Thoracic aorta (tissue), 2 donors: ENCODE measurements around the gene ARAP2. TPM values are rescaled to one million over a fixed set of nuclear protein-coding genes. Genes with fewer than 3 reads are reported as not detected.

Source experiments
- ATAC-seq: fragments of 150-250 bp; one replicate; pipeline ENCODE4 v1.8.0; 2017; ENCODE audit warnings: low read depth; ENCODE audit not compliant: insufficient number of reproducible peaks, low FRiP score
- DNase-seq: peaks from one replicate; pipeline ENCODE4 v3.0.0-alpha.2; 2020; ENCODE audit warnings: low spot score
- H3K27ac ChIP-seq, 2 donors: fragments of 200-600 bp; sonication (generic); 1 replicate in 1 of 2; 2 replicates in 1 of 2; pipeline ENCODE4 v1.5.1; 2016; ENCODE audit warnings: mild to moderate bottlenecking in 2 of 2, moderate library complexity in 2 of 2
- H3K27me3 ChIP-seq: fragments of 200-600 bp; sonication (generic); replicated peaks from 2 replicates; pipeline ENCODE4 v1.6.0; 2016; ENCODE audit warnings: mild to moderate bottlenecking; ENCODE audit not compliant: insufficient read depth
- H3K36me3 ChIP-seq: fragments of 200-600 bp; sonication (generic); one replicate; pipeline ENCODE4 v1.5.1; 2016
- H3K4me1 ChIP-seq, 2 donors: fragments of 200-600 bp; sonication (generic); 1 replicate in 1 of 2; 2 replicates in 1 of 2; pipeline versions ENCODE4 v1.5.1 to v1.6.0; 2016; ENCODE audit warnings: low read depth in 2 of 2, mild to moderate bottlenecking in 1 of 2; ENCODE audit not compliant: control insufficient read depth in 1 of 2
- H3K4me3 ChIP-seq: fragments of 200-600 bp; sonication (generic); 2 replicates; pipeline ENCODE4 v1.5.1; 2016; ENCODE audit warnings: mild to moderate bottlenecking
- H3K9me3 ChIP-seq: fragments of 200-600 bp; sonication (generic); 2 replicates; pipeline ENCODE4 v1.5.1; 2016
- CTCF ChIP-seq: fragments of 200-600 bp; sonication (generic); IDR thresholded peaks from one replicate; pipeline ENCODE4 v1.5.1; 2019; ENCODE audit warnings: antibody characterized with exemption
- total RNA-seq, 2 donors: library from RNA; depleted of rRNA; stranded (reverse); fragments of >200 nt; gene quantifications; one replicate each; pipeline versions ENCODE4 v1.1.0 to v1.2.3, GENCODE V29; 2016

Gene ARAP2
- total RNA-seq, 2 donors from 2014 or later: 8.3 to 25.3 TPM

DNA sequence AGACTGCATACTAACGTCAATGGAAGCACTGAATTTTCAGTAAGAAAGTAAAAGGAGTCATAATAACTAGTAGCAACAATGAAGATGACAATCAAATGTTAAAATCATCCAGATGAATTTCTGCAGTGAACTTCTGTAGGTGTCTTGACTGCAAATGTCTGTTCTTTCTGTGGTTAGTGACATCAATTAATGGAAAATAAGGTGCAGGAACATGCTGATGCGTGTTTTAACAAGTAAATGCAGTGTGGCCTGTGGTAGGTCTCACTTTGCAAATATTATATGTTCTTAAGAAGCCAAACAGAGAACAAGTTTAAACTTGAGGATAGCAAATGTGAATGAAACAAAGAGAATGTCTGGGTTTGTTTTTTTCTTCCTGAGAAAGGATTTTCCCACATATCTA is 34.5 kb upstream of the ARAP2 start:
- H3K27ac ChIP-seq: no peak overlapping the region
- DNase-seq: no peak
- ATAC-seq: no peak
- no peaks in the 10 kb centered on the region for H3K9me3 ChIP-seq
- H3K4me3 ChIP-seq: no peak overlapping the region
- H3K36me3 ChIP-seq: no peaks in the 10 kb centered on the region
- no peak for TF ChIP-seq CTCF
- H3K27me3 ChIP-seq: no peaks in the 10 kb centered on the region
- no peaks in the 10 kb centered on the region for H3K4me1 ChIP-seq

DNA sequence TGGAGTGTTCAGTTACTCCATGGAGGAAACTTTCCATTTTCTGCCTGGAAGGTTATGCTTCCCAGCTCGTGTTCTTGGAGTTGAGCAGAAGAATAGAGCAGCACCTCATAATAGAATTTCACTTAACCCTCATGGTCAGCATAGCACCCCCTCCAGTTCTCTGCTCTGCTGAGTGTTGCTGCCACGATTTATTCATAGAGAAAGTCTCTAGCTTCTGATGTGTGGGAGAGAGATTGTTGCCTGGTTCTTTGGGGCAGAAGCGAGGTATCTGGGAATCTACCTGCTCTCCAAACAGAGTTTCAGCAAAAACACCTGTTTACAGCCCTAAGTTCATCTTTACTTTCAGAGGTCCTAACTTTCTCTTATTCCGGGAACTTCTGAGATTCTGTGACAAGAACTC is 33.2 kb upstream of the ARAP2 start:
- no peak overlapping the region for H3K4me3 ChIP-seq

DNA sequence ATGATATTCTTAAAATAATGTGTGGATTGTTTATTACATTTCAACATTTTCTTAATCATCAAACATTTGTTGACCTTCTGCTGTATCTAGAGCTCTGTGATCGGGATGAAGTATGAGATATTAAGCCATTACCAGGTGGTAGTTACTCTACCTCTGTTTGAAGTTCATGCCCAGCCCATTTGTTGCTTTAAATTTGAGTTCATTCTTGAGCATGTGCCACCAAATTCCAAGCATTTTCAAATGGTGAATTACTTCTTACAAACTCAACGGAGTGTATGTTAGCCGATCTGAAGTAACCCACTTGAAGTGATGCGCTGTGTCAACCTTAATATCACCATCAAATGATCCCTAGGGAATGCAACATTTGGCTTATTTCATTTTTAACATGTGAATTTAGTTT is 29.8 kb upstream of the ARAP2 start:
- ATAC-seq: no peak

More for the DNA sequence above, 33.2 kb upstream of the ARAP2 start:
- DNase-seq: no peak
- H3K9me3 ChIP-seq: no peaks in the 10 kb centered on the region
- ATAC-seq: no peak
- H3K27ac ChIP-seq: no peak overlapping the region
- H3K4me1 ChIP-seq: no peaks in the 10 kb centered on the region
- H3K27me3 ChIP-seq: no peaks in the 10 kb centered on the region
- no peak for TF ChIP-seq CTCF
- H3K36me3 ChIP-seq: no peaks in the 10 kb centered on the region

GRCh38 chr4:36273276-36273675 is 29.0 kb upstream of the ARAP2 start:
- H3K9me3 ChIP-seq: no peaks in the 10 kb centered on the region
- no peaks in the 10 kb centered on the region for H3K4me1 ChIP-seq
- no peaks in the 10 kb centered on the region for H3K27me3 ChIP-seq
- H3K4me3 ChIP-seq: no peak overlapping the region
- no peaks in the 10 kb centered on the region for H3K36me3 ChIP-seq
- no peak for TF ChIP-seq CTCF
- ATAC-seq (no peak), DNase-seq (no peak)
- no peak overlapping the region for H3K27ac ChIP-seq

More for the DNA sequence above, 29.8 kb upstream of the ARAP2 start:
- Histone ChIP-seq H3K27ac (no peak overlapping the region), H3K4me1 (no peaks in the 10 kb centered on the region), H3K36me3 (no peaks in the 10 kb centered on the region), H3K4me3 (no peak overlapping the region), H3K9me3 (no peaks in the 10 kb centered on the region), H3K27me3 (no peaks in the 10 kb centered on the region)
- TF ChIP-seq CTCF: no peak
- no peak for DNase-seq

GRCh38 chr4:36269533-36270173 is 25.3 kb upstream of the ARAP2 start:
- ATAC-seq: no peak
- H3K4me1 ChIP-seq: no peaks in the 10 kb centered on the region
- H3K27me3 ChIP-seq: no peaks in the 10 kb centered on the region
- TF ChIP-seq CTCF: no peak
- no peaks in the 10 kb centered on the region for H3K9me3 ChIP-seq
- DNase-seq: no peak
- H3K4me3 ChIP-seq: no peak overlapping the region
- no peak overlapping the region for H3K27ac ChIP-seq
- no peaks in the 10 kb centered on the region for H3K36me3 ChIP-seq
